PC-9 (cell line): ENCODE measurements around the gene UBQLNL.

Source experiments
- EZH2 ChIP-seq: fragments of 200-600 bp; sonication (generic); IDR thresholded peaks from 2 replicates; pipeline ENCODE4 v1.8.0; 2017; ENCODE audit warnings: antibody characterized with exemption, low read depth
- TF ChIP-seq, protein P1 (sequence below): fragments of 200-600 bp; sonication (generic); conservative IDR thresholded peaks from 2 replicates; pipeline ENCODE4 v1.6.1; 2017; ENCODE audit warnings: mixed run types, antibody characterized with exemption, mild to moderate bottlenecking, moderate library complexity

DNA sequence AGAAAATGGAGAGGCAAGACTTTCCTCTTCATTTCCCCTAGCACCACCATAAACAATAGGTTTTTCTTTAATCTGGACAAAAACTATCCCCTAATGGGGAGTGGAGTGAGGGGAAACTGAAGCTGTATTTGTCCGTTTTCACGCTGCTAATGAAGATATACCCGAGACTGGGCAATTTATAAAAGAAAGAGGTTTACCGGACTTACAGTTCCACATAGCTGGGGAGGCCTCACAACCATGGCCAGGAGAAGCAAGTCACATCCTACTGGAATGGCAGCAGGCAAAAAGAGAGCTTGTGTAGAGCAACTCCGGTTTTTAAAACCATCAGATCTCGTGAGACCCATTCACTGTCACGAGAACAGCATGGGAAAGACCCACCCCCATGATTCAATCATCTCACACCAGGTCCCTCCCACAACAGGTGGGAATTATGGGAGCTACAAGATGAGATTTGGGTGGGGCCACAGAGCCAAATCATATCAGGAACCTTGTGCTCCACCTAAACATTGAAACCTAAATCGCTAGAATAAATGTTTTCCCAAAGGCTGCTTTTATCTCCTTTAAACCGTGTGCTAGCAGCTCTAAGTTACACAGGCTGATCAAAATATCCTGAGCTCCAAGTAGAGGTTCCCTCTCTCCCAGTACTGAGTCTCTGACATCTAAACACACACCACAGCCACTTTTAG, 11.0 kb downstream of the UBQLNL start:
- TF ChIP-seq, protein P1, sequence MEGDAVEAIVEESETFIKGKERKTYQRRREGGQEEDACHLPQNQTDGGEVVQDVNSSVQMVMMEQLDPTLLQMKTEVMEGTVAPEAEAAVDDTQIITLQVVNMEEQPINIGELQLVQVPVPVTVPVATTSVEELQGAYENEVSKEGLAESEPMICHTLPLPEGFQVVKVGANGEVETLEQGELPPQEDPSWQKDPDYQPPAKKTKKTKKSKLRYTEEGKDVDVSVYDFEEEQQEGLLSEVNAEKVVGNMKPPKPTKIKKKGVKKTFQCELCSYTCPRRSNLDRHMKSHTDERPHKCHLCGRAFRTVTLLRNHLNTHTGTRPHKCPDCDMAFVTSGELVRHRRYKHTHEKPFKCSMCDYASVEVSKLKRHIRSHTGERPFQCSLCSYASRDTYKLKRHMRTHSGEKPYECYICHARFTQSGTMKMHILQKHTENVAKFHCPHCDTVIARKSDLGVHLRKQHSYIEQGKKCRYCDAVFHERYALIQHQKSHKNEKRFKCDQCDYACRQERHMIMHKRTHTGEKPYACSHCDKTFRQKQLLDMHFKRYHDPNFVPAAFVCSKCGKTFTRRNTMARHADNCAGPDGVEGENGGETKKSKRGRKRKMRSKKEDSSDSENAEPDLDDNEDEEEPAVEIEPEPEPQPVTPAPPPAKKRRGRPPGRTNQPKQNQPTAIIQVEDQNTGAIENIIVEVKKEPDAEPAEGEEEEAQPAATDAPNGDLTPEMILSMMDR, result no peak
- TF ChIP-seq EZH2, result no peak
